ENCODE data around the gene COL27A1. TPM values are rescaled to one million over a fixed set of nuclear protein-coding genes. Genes with fewer than 3 reads are reported as not detected.

The COL27A1 gene
- total RNA-seq, 1 donor from 2014 or later: 13.6 TPM

DNA sequence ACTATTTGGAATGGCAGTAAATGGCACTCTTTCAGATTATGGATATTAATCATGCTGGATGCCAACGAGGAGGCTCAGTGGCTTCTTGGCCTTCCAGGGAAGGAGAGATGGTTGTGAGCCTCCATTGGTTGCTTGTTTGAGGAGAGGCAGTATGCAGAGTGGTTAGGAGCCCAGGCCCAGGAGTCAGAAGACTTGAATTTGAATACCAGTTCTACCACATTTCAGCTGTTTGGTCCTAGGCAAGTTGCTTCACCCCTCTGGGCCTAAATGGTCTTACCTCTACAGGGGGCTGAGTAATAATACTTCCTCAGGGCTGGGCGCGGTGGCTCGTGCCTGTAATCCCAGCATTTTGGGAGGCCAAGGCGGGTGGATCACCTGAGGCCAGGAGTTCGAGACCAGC lies 52.5 kb downstream of the COL27A1 start:
- ATAC-seq: no peak

DNA sequence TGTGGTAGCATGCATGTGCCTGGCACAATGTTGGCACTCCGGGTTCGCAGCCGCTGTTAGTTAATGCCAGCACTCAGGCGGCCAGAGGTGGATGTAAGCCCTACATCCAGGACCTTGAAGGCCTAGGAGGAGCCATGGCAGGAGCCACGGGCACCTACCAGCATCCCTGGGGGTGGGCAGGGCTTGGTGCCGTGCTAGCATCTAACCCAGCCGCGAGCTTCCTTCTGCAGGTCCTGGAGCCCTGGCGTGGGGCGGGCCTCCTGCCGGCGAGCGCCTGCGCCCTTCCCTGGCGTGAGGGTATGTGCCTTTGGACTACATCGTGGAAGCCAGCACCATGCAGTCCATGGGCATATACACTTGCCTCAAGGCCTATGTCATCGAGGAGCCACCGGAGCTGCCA lies 53.8 kb downstream of the COL27A1 start:
- no peak for ATAC-seq

DNA sequence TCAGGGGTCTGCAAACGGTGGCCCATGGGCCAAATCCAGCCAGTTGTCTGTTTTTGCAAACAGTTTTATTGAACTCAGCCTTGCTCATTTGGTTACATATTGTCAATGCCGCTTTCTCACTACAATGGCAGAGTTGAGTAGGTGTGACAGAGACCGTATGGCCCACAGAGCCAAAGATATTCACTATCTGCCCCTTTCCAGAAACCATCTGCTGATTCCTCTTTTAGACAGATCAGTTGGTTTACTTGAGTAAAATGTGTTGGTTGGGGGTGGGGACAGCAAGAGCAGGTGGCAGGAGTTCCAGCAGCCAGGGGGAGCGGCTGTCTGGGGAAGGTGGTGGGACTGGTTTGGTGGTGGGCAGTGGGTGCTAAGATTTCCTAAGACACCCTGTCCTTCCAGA lies 54.8 kb downstream of the COL27A1 start:
- no peak for ATAC-seq

DNA sequence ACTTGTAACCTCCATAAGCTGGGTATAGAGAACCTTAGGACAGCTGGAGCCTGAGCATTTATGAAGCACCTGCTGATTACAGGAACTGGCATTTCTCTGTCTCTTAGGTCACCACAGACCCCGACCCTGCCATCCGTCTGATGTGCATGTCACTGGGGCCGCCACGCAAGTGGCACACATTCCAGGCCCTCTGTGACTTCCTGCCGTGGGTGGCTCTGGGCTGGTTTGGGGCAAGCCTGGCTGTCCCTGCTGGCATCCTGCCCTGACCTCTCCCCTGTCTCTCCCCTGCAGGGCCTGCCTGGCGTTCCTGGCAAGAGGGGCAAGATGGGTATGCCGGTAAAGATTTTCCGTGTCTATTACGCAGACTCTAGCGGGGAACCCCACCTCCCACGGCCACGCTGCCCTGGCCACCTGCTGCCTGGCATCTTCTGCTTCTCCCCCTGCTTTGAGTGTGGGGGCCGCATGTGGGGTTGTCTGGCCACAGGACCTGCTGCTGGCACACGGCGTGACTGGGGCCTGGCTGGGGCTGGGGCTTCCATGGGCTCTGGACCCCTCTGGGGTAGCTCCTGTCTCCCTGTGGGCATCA lies 55.4 kb downstream of the COL27A1 start:
- no peak for ATAC-seq

DNA sequence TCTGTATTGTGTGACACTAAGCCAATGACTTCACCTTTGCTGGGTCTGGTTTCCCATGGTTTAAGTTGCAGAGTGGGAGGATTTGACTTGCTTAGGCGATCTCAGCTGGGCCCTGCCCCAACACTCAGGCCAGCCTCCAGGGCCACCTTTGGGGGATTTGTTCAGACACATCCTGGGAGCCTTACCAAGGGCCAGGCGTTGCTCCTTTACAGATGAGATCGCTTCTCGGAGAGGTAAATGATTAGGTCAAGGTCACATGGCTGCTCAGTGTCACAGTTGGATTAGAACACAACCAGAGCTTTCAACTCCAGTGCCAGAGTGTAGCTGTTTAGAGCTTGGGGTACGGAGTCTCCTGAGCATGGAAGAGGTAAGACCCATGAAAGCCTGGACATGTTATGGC lies 57.5 kb downstream of the COL27A1 start:
- ATAC-seq: no peak

DNA sequence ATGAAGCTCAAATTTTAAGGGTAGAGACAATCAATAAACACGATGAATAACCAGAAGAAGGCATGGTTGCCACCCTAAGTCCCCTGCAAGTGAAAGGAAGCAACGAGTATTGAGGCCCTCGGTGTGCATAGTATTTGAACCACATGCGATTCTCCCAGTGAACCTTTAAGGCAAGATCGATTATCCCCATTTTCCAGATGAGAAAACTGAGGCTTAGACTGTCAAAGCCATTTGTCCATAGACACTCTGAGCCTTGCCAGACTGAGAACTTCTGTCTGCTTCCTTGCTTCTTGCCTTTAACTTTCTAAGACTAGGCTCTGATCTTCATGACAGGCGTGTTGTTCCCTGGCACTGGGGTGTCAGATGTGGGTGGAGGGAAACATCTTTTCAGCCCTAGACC lies 58.2 kb downstream of the COL27A1 start:
- no peak for ATAC-seq

DNA sequence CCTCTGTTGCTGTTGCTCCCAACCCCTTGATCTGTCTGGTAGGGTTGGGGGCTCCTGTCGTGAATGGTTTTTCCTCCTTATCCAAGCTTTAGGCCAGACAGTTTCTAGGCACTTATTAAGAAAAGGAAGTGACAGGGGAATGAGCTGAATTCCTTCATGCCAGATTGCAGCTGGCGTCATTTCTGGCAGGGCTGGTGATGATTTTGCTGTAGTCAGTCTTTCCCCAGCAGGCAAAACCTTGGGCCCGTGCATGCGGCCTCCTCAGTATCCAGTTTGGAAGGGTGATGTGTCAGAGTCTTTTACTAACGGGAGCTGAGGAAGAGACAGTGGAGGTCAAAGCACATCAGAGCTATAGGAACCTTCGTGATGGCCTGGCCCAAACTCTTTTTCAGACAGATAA lies 58.8 kb downstream of the COL27A1 start:
- no peak for ATAC-seq

DNA sequence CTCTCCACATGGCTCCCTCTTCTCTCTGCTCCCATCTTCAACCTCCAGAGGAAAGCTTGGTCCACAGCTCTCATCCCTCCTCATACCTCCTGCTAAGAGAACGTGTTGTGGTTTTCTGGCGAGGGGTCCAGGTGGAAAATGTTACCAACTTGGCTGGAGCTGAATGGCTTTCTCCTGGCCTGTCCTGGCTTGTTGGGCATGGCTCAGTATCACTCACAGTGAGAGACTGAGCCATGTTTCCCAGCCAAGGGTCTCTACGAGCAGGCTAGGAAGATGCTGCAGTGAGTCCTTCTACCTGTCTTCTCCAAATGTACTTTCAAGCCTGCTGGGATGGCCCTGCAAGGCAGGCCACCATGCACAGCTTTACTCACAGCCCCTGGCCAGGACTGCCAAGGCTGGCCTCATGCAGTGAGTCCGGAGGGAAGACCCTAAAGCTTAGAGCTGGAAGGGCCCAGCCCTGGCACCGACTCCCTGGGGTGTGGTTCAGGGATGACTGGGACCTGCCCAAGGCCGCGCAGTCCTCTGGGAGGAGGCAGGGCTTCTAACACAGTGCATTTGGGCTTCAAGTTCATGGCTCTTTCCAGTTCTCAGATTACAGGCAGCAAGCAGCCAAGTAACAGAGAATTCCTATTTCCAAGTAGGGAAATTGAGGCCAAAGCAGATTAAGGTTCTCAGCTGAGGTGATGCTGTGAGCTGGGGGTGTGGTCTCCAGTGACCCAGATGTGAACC lies 59.5 kb downstream of the COL27A1 start:
- no peak for ATAC-seq

DNA sequence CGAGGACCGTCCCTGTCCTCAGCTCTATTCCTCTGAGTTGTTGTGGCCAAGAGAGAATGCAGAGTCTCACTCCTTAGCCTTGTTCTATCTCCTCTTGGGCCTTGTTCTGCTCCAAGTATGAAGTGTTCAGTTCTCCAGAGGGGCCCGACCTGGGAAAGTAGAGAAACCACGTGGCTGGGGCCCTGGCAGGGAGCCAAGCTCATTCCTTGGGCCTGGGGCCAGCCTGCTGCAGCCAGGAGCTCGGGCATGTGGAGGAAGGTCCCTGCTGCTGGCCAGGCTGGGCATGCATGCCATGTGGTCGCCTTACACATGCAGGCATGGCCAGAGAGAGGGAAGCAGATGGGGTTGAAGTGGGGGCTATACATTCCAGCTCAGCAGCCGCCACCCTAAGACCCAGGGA lies 60.7 kb downstream of the COL27A1 start:
- no peak for ATAC-seq

DNA sequence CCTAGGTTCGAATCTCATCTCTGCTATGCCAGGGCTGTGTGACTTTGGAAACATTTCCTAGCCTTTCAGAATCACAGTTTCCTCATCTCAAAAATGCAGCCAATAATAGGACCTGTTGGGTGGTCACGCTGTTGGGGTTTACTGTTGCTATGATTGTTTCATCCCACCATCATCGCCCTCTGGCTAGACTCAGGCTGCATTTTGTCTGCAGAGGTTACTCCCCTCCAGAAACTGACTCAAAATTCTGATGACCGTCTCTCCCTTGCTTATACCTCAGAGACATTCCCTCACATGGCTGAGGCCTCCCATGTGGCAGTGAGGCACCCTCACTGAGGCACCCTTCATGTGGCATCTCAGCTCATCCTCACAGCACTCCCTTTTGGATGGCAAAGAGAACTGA lies 61.6 kb downstream of the COL27A1 start:
- ATAC-seq: no peak

DNA sequence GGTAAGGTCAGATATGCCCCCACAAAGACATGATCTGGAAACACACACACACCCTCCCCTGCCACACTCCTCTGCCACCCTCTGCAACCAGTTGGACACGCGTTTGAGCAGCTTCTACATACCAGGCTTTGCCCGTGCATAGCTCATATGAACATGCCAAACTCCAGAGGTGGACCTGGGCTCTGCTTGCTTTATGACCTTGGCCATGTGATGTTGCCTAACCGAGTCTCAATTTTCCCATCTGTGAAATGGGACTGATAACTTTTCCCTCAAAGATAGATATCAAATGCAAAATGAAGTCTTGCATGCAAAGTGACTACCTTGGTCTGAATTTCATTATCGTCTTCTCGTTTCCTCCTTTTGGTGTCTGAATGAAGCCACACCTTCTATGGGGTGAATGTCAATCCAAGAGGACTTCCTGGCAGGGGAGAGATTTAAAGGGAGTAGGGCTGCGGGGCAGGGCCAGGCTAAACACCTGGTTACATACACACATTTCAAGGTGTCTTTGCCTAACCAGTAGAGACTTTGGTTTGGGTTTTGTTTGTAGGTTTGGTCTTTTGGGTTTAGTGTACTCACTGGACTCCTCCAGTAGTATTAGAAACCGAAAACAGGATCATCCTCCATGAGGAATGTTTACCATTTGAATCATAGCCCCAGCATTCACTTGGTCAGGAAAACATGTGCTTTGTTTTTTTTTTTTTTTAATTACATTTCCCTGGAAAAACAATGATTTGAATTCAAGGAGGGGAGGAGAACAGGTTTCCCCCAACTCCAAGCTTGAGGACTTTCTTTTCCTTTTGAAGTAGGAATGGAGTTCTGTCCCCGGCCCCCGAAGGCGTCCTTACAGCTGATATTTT lies 63.2 kb downstream of the COL27A1 start:
- no peak for ATAC-seq

DNA sequence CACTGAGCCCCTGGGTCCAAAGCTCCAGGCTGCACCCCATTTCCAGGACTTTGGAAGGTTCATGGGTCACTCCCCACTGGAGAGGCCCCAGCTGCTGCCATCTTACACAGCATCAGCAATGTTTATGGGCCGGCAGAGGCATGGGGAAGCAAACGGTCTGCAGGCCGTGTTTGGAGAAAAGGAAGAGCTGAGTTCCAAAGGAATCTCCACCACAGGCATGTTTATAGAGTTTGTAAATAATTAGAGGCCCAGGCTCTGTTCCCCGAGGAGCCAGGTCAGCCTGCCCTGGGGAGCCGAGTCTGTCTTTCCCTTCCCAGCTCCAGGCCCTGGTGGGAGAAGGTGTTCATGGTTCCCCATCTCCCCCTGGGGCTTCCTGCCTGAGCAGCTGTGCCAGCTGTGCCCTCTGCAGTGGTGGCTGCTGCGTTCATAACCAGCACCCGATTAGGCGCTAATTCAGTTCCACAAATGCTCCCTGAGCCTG lies 64.8 kb downstream of the COL27A1 start:
- ATAC-seq: no peak

DNA sequence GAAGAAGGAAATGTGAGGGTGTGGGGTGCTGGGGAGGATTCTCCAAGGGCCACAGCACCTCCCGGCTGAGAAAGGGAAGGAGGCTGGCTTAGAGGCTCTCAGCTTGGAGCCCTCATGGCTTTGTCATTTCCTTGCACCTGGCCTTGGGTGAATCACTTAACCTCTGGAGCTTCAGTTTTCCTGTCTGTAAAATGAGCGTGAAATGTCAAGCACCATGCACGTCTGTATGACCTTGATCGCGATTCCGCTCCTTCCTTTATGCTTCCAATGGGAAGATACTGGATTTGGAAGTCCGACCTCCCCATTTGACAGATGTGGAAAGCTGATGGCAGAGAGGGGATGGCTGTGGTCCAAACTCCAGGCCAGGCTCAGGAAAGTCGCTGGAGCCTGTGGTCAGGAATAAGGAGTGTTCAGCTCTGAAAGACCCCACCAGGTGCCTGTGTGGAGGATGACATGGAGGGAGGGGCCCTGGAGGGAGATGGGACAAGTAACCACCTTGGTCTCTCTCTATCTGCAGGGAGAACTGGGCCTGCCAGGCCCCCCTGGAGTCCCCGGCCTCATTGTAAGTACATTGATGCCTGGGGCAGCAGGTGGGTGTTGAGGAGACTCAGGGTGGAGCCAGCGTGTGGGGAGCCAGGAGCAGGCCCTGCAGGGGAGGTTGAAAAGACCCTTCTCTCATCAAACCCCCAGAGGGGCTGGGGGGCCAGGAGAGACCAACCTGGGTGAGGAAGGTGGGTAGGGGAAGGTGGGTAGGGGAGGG lies 66.5 kb downstream of the COL27A1 start:
- ATAC-seq: no peak

DNA sequence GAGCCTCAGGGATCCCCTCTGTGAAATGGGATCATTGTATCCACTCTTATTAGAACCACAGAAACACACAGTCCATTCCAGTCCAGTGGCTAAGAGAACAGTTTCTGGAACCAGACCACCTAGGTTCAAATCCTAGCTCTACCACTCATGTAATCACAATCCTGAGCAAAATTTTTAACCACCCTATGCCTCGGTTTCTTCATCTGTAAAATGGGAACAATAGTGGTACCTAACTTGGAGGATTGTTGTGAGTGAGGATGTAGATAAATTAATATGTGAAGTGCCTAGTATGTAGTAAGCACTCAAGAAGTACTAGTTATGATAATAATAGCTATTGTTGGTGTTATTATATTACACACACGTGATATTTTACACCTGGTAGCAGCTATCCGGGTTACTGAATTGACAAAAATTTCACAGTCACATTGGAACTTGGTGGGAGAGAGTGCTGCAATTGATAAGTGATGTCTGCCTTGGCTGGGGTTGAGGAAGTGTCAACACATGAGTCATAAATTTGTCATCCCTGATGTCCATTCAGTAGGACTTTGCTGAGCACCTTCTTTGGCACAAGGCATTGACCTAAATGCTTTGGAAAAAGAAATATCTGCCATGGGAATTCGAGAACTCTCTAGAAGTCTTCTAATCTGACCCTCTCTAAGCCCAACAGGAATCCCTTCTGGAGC lies 68.4 kb downstream of the COL27A1 start:
- peak; percentile 40 for ATAC-seq

DNA sequence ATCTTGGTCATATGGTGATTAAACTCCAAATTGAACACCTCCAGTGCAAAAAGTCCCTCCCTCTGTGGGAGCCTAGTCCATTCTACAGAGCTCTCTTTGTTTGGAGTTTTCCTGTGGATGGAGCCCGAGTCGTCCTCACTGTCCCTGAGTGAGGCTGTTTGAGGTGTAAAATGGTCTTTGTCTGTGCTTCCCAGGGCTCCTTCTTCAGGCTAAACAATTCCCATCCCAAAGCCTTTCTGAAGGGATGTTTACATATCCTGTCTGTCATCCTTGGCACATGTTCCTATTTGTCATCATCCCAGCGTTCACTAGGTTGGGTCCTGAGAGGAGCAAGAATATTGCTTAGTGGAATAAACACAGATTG lies 68.9 kb downstream of the COL27A1 start:
- ATAC-seq: no peak

DNA sequence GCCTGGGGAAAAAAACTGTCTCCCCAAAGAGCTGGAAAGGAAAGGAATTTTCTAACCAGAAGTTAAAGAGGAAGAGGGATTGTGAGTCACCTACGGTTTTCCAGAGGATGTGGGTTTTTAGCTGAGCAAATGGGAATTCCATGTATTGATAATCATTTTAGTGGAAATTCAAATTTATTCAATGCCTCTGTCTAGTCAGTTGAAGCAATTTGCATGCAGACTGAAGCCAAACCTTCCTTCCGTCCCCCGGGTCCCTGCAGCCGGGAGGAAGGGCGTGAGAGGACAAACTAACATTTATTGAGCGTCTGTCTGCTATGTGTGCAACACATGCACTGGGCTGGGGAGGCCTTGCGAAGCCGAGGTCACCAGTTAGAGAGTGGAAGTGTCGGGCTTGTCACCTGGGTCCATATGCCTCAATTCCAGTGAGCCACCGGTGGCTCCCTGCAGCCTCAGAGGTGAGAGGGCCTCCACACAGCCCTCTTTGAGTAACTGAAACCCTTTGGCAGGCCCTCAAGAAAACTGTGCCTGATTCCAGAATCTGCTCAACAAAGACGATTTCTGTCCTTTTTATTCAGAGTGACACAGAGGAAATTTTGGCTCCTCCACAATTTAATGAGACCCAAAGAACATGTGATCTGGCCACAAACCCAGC lies 70.3 kb downstream of the COL27A1 start:
- no peak for ATAC-seq

DNA sequence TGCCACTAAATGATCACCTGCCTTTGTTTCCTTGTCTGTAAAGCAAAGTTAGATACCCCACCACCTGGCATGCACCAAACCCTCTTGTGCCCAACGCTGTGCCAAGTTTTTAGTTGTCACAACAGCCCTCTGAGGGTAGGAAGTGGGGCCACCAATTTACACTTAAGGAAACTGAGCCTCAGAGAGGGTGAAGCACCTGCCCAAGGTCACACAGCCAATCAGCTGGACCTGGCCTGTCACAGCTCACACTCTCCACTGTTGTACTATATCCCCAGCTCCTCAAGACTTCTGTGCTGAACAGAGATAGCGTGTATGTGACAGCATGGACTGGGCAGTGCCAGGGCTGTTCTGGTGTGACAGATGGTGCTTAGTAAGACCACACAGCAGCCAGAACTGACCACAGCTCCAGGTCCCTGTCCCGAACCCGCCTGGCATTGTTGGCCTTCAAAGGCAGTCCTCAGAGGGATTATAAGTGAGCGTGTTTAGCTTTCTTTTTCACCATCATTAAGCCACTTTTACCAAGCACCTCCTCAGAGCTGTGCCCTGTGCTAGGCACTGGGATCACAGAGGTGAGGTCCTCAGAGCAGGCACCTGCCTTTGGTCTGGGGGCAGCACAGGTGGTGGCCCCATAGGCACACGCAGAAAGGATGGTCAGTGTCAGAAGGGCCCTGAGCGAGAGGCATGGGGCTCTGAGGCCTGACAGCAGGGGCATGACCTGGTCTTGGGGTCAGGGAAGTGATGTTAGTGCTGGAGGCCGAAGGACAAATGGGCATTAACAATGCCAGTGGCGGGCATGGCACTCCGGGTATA lies 71.1 kb downstream of the COL27A1 start:
- ATAC-seq: no peak

DNA sequence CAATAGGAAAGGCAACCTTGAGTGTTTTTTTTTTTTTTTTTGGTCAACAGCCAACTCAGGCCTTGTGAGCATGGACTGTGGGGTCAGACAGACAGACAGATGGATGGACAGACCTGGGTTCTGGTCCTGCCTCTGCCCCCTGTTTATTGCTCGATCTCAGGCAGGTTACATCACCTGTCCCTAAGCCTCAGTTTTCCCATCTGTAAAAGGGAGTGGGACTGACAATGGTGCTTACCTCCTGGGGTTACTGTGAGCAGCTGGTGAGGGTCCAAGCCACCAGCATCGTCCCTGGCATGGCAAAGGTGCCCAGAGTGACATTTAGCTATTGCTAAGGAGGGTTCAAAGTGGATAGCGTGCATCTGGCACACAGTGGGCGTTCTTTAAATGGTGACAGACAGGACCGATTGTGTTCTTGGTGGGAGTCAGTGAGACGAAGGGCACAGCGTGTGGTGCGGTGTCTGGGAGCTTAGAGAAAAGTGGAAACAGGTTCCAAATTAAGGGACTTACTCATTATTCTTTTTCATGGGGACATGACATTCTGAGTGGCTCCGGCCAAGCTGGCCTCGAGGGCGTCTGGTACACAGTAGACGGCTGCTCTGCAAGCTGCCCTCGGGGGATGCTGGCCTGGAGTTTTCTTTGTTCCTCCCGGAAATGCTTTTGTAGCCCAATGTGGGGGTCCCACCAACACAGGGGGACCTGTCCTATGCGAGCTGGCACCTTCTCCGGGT lies 72.1 kb downstream of the COL27A1 start:
- ATAC-seq: no peak

DNA sequence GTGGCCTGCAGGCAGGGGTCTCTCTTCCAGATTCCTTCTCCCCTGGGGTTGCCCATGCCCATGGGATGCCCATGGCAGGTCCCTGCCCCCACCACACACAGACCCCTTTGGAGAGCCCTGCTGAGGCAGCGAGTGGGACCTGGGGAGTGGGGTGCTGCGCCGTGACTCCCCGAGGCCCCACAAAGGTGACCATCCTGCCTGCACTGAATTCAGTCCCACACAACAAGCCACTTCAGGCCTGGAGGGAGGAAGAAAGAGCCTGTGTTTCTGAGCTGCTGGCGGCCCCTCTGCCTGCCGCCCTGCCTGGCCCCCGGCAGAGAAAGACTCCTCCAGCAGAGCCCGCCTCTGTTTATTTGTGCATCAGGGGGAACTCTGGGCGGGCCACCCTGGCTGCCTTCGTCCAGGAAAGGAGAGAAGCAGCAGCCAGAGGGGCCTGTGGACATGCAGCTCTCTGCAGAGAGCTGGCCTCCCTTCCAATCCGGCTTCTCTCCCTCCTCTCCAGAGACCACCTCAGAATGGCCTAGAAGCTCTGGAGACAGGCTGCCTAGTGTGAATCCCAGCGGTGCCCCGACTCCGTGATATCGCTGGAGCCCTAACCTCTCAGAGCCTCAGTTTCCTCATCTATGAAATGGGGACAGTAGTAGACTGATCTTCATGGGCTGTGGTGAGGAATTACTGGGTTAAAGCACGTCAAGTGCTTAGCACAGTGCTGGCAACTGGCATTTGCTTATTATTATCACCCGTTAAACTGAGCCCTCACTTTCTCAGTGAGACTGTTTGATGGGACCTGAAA lies 72.9 kb downstream of the COL27A1 start:
- no peak for ATAC-seq

Measured in esophagus mucosa (tissue), 1 donor.